Measurements from ENCODE around the gene NSRP1. TPM values are rescaled to one million over a fixed set of nuclear protein-coding genes. Genes with fewer than 3 reads are reported as not detected.

NSRP1 gene
- total and polyA plus RNA-seq, 10 of the 15 experiments (the other 5 are each of a cell fraction or from before 2014, with no cell fraction given), result 12.5 to 69.7 (median 37.8) TPM

- peaks cover 11% of the 10 kb centered on the region for H3K4me1 ChIP-seq (ENCODE audit: control insufficient read depth, insufficient read depth, low read length)
- no peaks in the 10 kb centered on the region for H3K27me3 ChIP-seq (replicated peaks in 1 of 2; ENCODE audit: control insufficient read depth in 2 of 2, insufficient read depth in 2 of 2, low read length in 1 of 2)
- in situ Hi-C loops (cut with MboI) (no loop called here), intact Hi-C loops (cut with micrococcal nuclease; ENCODE audit: unreplicated experiment) (no loop called here)
- H2AFZ ChIP-seq (ENCODE audit: control insufficient read depth, low read depth, low read length), result no peak overlapping the region
- no peak for DNase-seq (ENCODE audit: low read depth, low spot score)
- WGBS (ENCODE audit: insufficient coverage, insufficient replicate concordance, low lambda C conversion rate, missing lambda C conversion rate), result 16% methylated on average over 5 of the region's 5 CpGs
- peak overlapping the region; percentile 94 for H3K27ac ChIP-seq (ENCODE audit: control insufficient read depth, insufficient read depth)
- ChIA-PET POLR2A (interaction anchor here (0.6 to 1.7 kb wide), 6 partner anchors 9 to 706 kb away, joined by 3 to 13 read pairs (median 3); partner anchors contain the start of gene BLMH), RAD21 (ENCODE audit: unreplicated experiment) (interaction anchor here (1.0 to 2.7 kb wide), 5 partner anchors 9 to 218 kb away, joined by 3 to 15 read pairs (median 11); no protein-coding TSS in a partner anchor), SMC1A (ENCODE audit: uncharacterized antibody, unreplicated experiment) (interaction anchor here (1.0 to 4.6 kb wide), 12 partner anchors 8 to 219 kb away, joined by 3 to 29 read pairs (median 5); partner anchors contain the start of gene BLMH), CTCF (interaction anchor here (0.7 to 4.5 kb wide), 10 partner anchors 8 to 1249 kb away, joined by 3 to 33 read pairs (median 5); partner anchors contain the start of gene TMIGD1)
- H3K36me3 ChIP-seq (ENCODE audit: control insufficient read depth in 2 of 2, insufficient read depth in 2 of 2, low read length in 1 of 2), result peaks cover 0 to 2% of the 10 kb centered on the region in 2 experiments; a peak in 2 of 4 replicates
- peaks cover 58% of the 10 kb centered on the region for H3K79me2 ChIP-seq (ENCODE audit: control insufficient read depth, insufficient read depth, low read length)
- H3K9me3 ChIP-seq (replicated peaks; ENCODE audit: control insufficient read depth, insufficient read depth, low read length), result no peaks in the 10 kb centered on the region
- no peak for ATAC-seq
- no peak for FAIRE-seq
- H3K9ac ChIP-seq (ENCODE audit: control insufficient read depth, insufficient read depth, low read length), result peak overlapping the region; percentile 98
- no peaks in the 10 kb centered on the region for H4K20me1 ChIP-seq (ENCODE audit: control insufficient read depth, insufficient read depth)
- no TSS peak for BruUV-seq (replicated peaks)
- peak overlapping the region; percentile 83 for H3K4me2 ChIP-seq (ENCODE audit: control insufficient read depth, insufficient read depth)
- peak overlapping the region; percentile 95 for H3K4me3 ChIP-seq
- TF ChIP-seq ZNF384 (IDR thresholded peaks at IDR 0.05; ENCODE audit: borderline replicate concordance, low read depth, low read length) (0 out of 2 replicates have a peak, but pooled peaks have one; percentile 20), PBX3 (IDR thresholded peaks at IDR 0.05; ENCODE audit: insufficient replicate concordance, low read depth, low read length) (no peak), FOXK2 (IDR thresholded peaks at IDR 0.05) (no peak), KAT2A (conservative IDR thresholded peaks at IDR 0.05; ENCODE audit: control insufficient read depth, low read depth, low read length) (no peak), SIN3A (IDR thresholded peaks at IDR 0.05; ENCODE audit: low read depth, low read length) (no peak), CREM (IDR thresholded peaks at IDR 0.05; ENCODE audit: low read depth) (0 out of 2 replicates have a peak, but pooled peaks have one; percentile 15), TCF3 (IDR thresholded peaks at IDR 0.05; ENCODE audit: borderline replicate concordance, insufficient read depth, low read depth, low read length) (no peak), HDGF (IDR thresholded peaks at IDR 0.05) (no peak), EZH2 (IDR thresholded peaks at IDR 0.05; ENCODE audit: borderline replicate concordance, control insufficient read depth, low read depth, low read length) (no peak), IRF4 (IDR thresholded peaks at IDR 0.05; ENCODE audit: low read depth, low read length) (no peak), IRF5 (IDR thresholded peaks at IDR 0.05; ENCODE audit: borderline replicate concordance) (no peak), TAF1 (IDR thresholded peaks at IDR 0.05; ENCODE audit: borderline replicate concordance, low read depth, low read length) (no peak), ZBTB40 (IDR thresholded peaks at IDR 0.05; ENCODE audit: borderline replicate concordance) (0 out of 2 replicates have a peak, but pooled peaks have one; percentile 11), CREB1 (IDR thresholded peaks at IDR 0.05; ENCODE audit: low read depth) (0 out of 2 replicates have a peak, but pooled peaks have one; percentile 47)
Measured at GRCh38 chr17:30117675-30118081, 1.1 kb downstream of the NSRP1 start.
